Measurements from ENCODE around the gene TCOF1.

The TCOF1 gene

DNA sequence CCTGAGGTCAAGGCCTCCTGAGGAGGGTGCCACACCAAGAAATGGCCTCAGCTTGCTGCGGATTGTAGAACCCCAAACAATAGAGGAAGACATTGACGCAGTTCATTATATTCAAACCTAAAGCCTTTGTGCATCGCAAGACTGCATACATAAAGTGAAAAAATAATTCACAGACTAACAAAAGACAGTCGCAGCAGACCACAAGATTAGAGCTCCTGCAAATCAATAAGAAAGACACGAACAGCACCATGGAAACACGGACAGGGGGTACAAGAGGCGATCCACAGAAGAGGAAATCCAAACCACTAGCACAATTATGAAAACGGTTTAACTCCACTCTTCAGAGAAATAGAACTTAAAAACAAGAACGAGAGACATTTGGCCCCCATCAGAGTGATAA, 10.0 kb upstream of the TCOF1 start:
- no peak overlapping the region for H3K4me3 ChIP-seq (ENCODE audit: low read depth, low read length)
- TF ChIP-seq, protein P1, sequence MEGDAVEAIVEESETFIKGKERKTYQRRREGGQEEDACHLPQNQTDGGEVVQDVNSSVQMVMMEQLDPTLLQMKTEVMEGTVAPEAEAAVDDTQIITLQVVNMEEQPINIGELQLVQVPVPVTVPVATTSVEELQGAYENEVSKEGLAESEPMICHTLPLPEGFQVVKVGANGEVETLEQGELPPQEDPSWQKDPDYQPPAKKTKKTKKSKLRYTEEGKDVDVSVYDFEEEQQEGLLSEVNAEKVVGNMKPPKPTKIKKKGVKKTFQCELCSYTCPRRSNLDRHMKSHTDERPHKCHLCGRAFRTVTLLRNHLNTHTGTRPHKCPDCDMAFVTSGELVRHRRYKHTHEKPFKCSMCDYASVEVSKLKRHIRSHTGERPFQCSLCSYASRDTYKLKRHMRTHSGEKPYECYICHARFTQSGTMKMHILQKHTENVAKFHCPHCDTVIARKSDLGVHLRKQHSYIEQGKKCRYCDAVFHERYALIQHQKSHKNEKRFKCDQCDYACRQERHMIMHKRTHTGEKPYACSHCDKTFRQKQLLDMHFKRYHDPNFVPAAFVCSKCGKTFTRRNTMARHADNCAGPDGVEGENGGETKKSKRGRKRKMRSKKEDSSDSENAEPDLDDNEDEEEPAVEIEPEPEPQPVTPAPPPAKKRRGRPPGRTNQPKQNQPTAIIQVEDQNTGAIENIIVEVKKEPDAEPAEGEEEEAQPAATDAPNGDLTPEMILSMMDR (IDR thresholded peaks at IDR 0.05; ENCODE audit: control insufficient read depth, extremely low read depth, insufficient read depth), result no peak
- no peak for DNase-seq (ENCODE audit: low read depth)

DNA sequence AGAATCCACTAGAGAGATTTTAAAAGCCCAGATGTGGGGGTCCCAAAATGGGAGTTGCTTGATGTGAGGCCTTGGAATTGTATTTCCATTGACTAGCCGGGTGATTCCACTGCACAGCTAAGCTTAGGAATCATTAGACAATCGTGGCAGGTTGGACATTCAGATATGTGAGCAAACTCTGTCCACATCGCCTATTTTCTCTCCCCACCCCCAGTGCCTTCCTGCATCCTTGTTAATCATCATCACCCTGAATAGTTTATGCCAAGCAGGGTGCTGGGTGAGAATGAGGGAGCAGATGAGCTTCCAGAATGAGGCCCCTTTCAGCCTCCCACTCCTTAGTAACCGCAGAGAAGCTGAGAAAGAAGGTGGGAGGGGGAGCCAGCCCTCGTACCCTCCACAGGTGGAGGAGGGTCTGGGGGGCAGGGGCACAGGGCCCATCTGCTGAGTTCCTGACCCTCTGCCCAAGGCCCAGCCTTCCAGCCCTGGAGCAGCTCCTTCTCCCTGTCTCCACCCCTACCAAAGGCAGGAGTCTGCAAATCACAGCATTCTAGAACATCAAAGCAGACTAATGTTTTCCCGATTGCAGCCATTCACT, 7.7 kb upstream of the TCOF1 start:
- H3K4me3 ChIP-seq (ENCODE audit: low read depth, low read length), result no peak overlapping the region
- TF ChIP-seq, protein P1 (IDR thresholded peaks at IDR 0.05; ENCODE audit: control insufficient read depth, extremely low read depth, insufficient read depth), result no peak
- DNase-seq (ENCODE audit: low read depth), result no peak

DNA sequence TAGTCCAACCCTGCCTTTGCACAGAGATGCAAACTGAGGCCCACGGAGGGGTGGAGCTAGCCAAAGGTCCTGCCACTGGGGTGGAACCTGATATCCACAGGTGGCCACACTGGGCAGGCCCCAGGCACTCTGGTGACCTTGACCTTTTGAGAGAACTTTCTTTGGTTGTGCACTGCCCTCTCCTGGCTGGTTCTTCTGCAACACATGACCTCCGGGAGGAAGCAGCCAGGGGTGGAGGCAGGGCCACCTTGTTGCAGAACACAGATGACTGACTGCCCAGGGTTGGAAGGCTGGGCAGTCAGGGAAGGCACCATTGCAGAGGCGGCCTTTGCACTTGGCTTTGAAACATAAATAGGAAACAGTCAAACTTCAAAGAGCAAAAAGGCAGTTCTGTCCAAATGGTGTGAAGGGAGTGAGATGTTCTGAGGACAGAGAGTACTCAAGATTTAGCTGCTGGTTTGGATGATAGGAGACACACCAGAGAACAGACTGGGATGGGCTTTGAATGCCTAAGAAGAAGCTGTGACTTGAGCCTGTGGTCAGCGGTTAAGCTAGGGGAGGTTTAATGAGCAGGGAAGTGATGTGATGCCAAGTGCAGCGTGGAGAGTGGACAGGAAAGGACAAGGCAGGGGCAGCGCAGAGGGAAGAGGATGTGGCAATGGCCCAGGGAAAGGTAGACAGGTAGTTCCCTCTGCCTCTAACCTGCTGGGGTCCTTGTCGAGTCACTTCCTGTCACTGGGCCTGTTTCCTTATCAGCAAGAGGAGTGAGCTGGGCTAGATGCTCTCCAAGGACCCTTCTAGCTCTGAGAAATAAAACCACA, 6.8 kb upstream of the TCOF1 start:
- TF ChIP-seq, protein P1 (IDR thresholded peaks at IDR 0.05; ENCODE audit: control insufficient read depth, extremely low read depth, insufficient read depth), result peak; percentile 87
- no peak overlapping the region for H3K4me3 ChIP-seq (ENCODE audit: low read depth, low read length)
- peak; percentile 61 for DNase-seq (ENCODE audit: low read depth)

DNA sequence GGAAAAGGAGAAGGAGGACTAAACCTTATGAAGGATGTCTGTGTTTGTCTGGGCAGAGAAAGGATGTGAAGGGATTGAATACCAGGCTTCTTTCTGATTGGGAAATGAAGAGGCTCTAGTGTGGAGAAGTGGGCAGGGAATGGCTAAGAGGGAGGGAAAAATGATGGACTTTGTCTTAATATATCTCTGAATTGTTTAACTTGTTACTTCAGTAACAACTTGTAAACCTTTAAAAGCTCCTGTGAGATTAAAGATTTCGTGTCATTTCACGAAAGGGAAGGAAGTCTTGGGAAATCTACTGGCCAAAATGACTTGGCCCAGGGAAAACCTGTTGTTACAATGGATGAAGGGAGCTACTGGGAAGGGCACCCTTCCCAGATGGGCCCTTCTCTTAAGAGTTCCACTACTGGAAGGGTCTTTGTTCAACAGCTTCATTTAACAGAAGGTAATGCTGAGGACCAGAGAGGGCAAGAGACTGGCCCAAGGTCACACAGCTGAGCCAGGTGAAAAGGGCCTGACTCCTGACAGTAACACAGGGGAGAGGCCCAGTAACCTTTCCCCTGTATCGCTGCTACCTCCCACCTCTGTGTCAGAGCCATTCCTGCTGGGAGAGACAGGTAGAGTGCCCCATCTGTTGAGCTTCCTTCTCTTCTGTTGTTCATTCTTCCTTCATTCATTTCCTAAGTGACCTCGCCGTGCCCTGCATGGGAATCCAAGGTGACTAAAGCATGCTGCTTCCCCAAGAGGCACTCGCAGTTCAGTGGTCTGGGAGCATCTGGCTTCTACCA, 5.1 kb upstream of the TCOF1 start:
- TF ChIP-seq, protein P1 (IDR thresholded peaks at IDR 0.05; ENCODE audit: control insufficient read depth, extremely low read depth, insufficient read depth), result no peak
- no peak overlapping the region for H3K4me3 ChIP-seq (ENCODE audit: low read depth, low read length)
- DNase-seq (ENCODE audit: low read depth), result no peak

DNA sequence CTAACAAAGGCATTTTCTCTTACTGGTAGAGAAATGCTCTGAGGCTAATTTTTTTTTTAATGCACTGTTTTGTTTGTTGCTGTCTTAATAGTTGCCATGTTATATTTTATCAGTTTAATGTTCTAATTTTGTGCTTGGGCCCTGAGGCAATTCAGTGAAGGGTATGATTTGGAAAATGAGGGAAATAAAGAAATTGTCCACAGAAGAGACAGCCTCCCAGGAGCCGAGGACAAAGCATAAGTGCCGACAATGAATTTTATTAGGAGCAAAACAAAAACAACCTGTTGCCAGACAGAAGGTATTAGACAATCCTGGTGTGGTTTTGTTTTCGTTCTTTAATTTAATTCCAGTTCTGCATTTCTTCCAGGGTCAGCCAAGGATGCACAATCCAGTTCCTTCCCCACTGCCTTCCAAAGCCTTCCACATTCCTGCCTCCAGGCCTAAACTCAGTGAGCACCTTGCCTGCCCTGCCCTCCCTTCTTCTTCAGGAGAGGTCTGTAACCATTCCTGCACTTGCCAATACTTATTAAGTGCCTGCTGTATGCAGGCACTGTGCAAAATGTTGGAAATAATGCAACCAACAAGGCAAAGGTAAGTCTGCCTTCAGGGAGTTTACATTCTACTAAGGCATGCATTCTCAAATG, 4.3 kb upstream of the TCOF1 start:
- TF ChIP-seq, protein P1 (IDR thresholded peaks at IDR 0.05; ENCODE audit: control insufficient read depth, extremely low read depth, insufficient read depth), result no peak
- H3K4me3 ChIP-seq (ENCODE audit: low read depth, low read length), result no peak overlapping the region
- no peak for DNase-seq (ENCODE audit: low read depth)

DNA sequence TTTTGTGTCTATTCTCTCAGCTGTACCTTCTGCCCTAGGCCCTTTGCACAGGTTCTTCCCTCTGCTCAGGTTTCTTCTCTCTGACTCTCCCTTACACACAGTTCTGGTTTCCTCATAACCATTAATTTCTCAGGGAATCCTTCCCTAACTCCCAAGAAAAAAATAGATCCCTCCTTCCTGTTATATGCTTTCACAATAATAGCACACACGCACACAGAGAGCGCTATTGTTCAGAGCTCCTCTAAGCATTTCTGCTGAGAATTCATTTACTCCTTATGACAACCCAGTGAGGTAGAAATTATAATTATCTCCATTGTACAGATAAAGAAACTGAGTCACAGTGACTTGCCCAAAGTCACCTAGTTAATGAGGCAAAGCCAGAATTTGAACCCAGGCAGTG, 1.7 kb upstream of the TCOF1 start:
- no peak for DNase-seq (ENCODE audit: low read depth)
- TF ChIP-seq, protein P1 (IDR thresholded peaks at IDR 0.05; ENCODE audit: control insufficient read depth, extremely low read depth, insufficient read depth), result no peak
- no peak overlapping the region for H3K4me3 ChIP-seq (ENCODE audit: low read depth, low read length)

All from LNCaP clone FGC (cell line).